ENCODE results near the gene PKN2. TPM values are rescaled to one million over a fixed set of nuclear protein-coding genes. Genes with fewer than 3 reads are reported as not detected.

Gene PKN2
- total and polyA plus RNA-seq, 2 of the 4 experiments (the other 2 are of a cell fraction), result 12.7 to 22.2 TPM

GRCh38 chr1:88731475-88732269 is 47.6 kb downstream of the PKN2 start:
- POLR2A ChIA-PET (ENCODE audit: unreplicated experiment), result no interaction called here
- Histone ChIP-seq H2AK9ac (replicated peaks; ENCODE audit: low read depth, low read length, poor library complexity) (no peak overlapping the region), H2BK5ac (ENCODE audit: low read depth, low read length, poor library complexity, severe bottlenecking) (peak overlapping the region; percentile 71), H3K4me2 (ENCODE audit: low read depth, low read length) (peak overlapping the region; percentile 92), H3K79me1 (ENCODE audit: low read depth in 1 of 2, low read length in 2 of 2) (peaks cover 11 to 46% of the 10 kb centered on the region in 2 experiments; a peak in 3 of 4 replicates), H2AK5ac (ENCODE audit: low read depth, low read length) (no peak overlapping the region), H3K4me3 (ENCODE audit: insufficient read depth, low read depth, low read length) (peak overlapping the region; percentile 7; the same call in 1 of the 2 replicates), H3K56ac (ENCODE audit: extremely low read depth, insufficient read depth, low read length) (no peak overlapping the region), H3K27ac (ENCODE audit: insufficient read depth, low read length) (no peak overlapping the region), H3K23ac (ENCODE audit: low read depth, low read length) (peak overlapping the region; percentile 66; the same call in 1 of the 2 replicates), H3K18ac (ENCODE audit: low read depth, low read length) (no peak overlapping the region), H3K9me3 (ENCODE audit: control insufficient read depth, insufficient read depth, low read length) (peaks cover 2% of the 10 kb centered on the region), H4K5ac (ENCODE audit: low read depth, low read length) (no peak overlapping the region), H3K14ac (replicated peaks; ENCODE audit: low read depth, low read length) (no peak overlapping the region), H4K20me1 (ENCODE audit: insufficient read depth, low read length) (peaks cover 14% of the 10 kb centered on the region), H2BK15ac (ENCODE audit: low read depth, low read length) (no peak overlapping the region), H4K8ac (ENCODE audit: low read depth in 2 of 2, low read length in 2 of 2) (no peak overlapping the region), H2BK120ac (ENCODE audit: low read depth, low read length) (no peak overlapping the region), H4K91ac (ENCODE audit: insufficient read depth, low read depth, low read length) (no peak overlapping the region), H3K4ac (ENCODE audit: low read depth, low read length) (no peak overlapping the region), H2BK20ac (ENCODE audit: low read depth, low read length) (no peak overlapping the region), H3K9me1 (ENCODE audit: insufficient read depth, low read length) (peaks cover 6% of the 10 kb centered on the region), H3K9ac (ENCODE audit: low read depth, low read length) (no peak overlapping the region), H3K27me3 (ENCODE audit: control insufficient read depth, insufficient read depth, low read length) (no peaks in the 10 kb centered on the region), H3K36me3 (ENCODE audit: control insufficient read depth, insufficient read depth, low read length) (peaks cover 4% of the 10 kb centered on the region; the same call in 1 of the 2 replicates), H2AFZ (replicated peaks; ENCODE audit: low read length, poor library complexity) (no peak overlapping the region), H3K4me1 (ENCODE audit: control insufficient read depth, insufficient read depth, low read length) (peaks cover 5% of the 10 kb centered on the region)
- dilution Hi-C loops (cut with HindIII; ENCODE audit: low sequenced_read_pairs, unreplicated experiment) (no loop called here), intact Hi-C loops (cut with micrococcal nuclease) (loop anchor here (2.0 kb wide), 2 partner anchors 35 to 47 kb away; partner anchors contain the start of gene PKN2), in situ Hi-C loops (cut with MboI; ENCODE audit: low sequenced_read_pairs) (no loop called here)
- WGBS, 2 experiments (ENCODE audit: extremely low coverage in 2 of 2, insufficient read length in 1 of 2), result no CpG with 5 or more reads among the region's 2 CpGs
- peak; percentile 95 for ATAC-seq (ENCODE audit: low read depth)
- DNase-seq, result peak; percentile 97
- CTCF ChIA-PET, result no interaction called here
- BruUV-seq (replicated peaks), result no TSS peak
- TF ChIP-seq BHLHE40 (IDR thresholded peaks at IDR 0.05; ENCODE audit: low read depth, low read length) (peak; percentile 70; the same call in 1 of the 2 replicates), MXI1 (IDR thresholded peaks at IDR 0.05; ENCODE audit: borderline replicate concordance, low read depth, low read length) (peak; percentile 95), CTCF (conservative IDR thresholded peaks at IDR 0.05; ENCODE audit: low read depth, low read length) (no peak)
